Measurements from ENCODE around the gene MIR17HG. TPM values are rescaled to one million over a fixed set of nuclear protein-coding genes. Genes with fewer than 3 reads are reported as not detected.

Gene MIR17HG
- total and polyA plus RNA-seq, 7 donors: 0.24 to 5.2 (median 0.92) TPM

DNA sequence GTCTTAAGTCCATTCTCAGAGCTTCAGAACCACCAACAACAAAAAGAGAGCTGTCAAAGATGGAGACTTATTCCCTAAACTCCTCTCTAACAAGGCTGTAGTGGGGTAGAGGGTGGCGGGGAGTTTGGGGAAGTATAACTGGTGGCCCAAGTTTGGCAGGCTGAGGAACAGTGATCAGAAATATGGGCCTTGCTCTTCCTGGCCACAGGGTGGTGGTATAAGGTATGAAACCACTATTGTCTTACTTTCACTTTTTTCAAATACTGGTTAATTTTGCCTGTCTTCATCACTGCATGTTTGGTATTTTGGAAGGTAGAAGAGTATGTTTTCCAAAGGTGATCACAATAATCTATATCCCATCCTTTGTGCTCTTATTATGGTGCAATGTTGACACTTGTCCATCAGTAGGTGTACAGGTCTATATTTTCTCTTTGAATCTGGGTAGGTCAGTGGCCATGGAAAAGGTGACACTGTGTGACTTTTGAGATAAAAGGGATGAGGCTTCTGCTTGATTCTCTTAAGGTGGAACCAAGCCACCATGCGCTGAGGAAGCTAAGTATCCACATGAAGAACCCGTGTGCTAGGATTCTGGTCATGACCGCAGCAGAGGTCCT lies 27.7 kb downstream of the MIR17HG start:
- no peak for DNase-seq
- peak in 1 of 4 donors; percentile 26 for ATAC-seq
- intact Hi-C loops (cut with DNase I): no loop called here
- no peaks in the 10 kb centered on the region for H3K4me1 ChIP-seq
- H3K27me3 ChIP-seq (ENCODE audit: insufficient read depth in 3 of 3, low read length in 2 of 3): no peaks in the 10 kb centered on the region
- H3K4me3 ChIP-seq: no peak overlapping the region
- WGBS, 3 donors: 89 to 95% (median 92%) methylated on average over 4 of the region's 4 CpGs
- TF ChIP-seq, protein P1, sequence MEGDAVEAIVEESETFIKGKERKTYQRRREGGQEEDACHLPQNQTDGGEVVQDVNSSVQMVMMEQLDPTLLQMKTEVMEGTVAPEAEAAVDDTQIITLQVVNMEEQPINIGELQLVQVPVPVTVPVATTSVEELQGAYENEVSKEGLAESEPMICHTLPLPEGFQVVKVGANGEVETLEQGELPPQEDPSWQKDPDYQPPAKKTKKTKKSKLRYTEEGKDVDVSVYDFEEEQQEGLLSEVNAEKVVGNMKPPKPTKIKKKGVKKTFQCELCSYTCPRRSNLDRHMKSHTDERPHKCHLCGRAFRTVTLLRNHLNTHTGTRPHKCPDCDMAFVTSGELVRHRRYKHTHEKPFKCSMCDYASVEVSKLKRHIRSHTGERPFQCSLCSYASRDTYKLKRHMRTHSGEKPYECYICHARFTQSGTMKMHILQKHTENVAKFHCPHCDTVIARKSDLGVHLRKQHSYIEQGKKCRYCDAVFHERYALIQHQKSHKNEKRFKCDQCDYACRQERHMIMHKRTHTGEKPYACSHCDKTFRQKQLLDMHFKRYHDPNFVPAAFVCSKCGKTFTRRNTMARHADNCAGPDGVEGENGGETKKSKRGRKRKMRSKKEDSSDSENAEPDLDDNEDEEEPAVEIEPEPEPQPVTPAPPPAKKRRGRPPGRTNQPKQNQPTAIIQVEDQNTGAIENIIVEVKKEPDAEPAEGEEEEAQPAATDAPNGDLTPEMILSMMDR (IDR thresholded peaks at IDR 0.05): peak; percentile 19
- H3K36me3 ChIP-seq (ENCODE audit: insufficient read depth in 1 of 2, low read depth in 1 of 2): no peaks in the 10 kb centered on the region
- H3K9me3 ChIP-seq: no peaks in the 10 kb centered on the region
- no peak overlapping the region for H3K27ac ChIP-seq

DNA sequence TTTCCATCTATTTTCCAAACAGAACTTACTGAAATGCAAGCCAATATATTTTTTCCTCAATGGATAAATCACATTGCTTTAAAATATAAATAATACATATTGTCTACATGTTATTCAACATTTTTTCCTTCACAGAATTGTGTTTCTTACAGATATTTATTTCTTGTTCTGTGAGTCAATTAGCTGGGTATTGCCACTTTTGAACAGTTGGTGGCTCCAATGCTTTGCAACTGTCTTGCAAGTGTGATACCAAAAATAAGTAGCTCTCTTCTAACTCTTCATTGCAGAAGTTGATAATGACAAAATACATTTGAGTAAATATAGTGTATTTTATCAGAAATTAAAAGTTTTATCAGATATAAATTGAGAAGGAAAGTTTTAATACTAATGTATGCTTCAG lies 33.9 kb downstream of the MIR17HG start:
- Histone ChIP-seq H3K27ac (no peak overlapping the region), H3K4me3 (no peak overlapping the region), H3K4me1 (no peaks in the 10 kb centered on the region), H3K27me3 (ENCODE audit: insufficient read depth in 3 of 3, low read length in 2 of 3) (no peaks in the 10 kb centered on the region), H3K36me3 (ENCODE audit: insufficient read depth in 1 of 2, low read depth in 1 of 2) (no peaks in the 10 kb centered on the region), H3K9me3 (no peaks in the 10 kb centered on the region)
- ATAC-seq (no peak), DNase-seq (no peak)
- intact Hi-C loops (cut with DNase I): no loop called here
- TF ChIP-seq, protein P1 (IDR thresholded peaks at IDR 0.05): no peak

GRCh38 chr13:91383836-91384235 lies 36.3 kb downstream of the MIR17HG start:
- Histone ChIP-seq H3K9me3 (no peaks in the 10 kb centered on the region), H3K36me3 (ENCODE audit: insufficient read depth in 1 of 2, low read depth in 1 of 2) (no peaks in the 10 kb centered on the region), H3K4me1 (no peaks in the 10 kb centered on the region), H3K27me3 (ENCODE audit: insufficient read depth in 3 of 3, low read length in 2 of 3) (no peaks in the 10 kb centered on the region), H3K27ac (no peak overlapping the region), H3K4me3 (no peak overlapping the region)
- whole genome bisulfite sequencing, 3 donors: 75 to 79% (median 77%) methylated on average over 4 of the region's 4 CpGs
- intact Hi-C loops (cut with DNase I): no loop called here
- DNase-seq (no peak), ATAC-seq (no peak)
- TF ChIP-seq, protein P1 (IDR thresholded peaks at IDR 0.05): no peak

DNA sequence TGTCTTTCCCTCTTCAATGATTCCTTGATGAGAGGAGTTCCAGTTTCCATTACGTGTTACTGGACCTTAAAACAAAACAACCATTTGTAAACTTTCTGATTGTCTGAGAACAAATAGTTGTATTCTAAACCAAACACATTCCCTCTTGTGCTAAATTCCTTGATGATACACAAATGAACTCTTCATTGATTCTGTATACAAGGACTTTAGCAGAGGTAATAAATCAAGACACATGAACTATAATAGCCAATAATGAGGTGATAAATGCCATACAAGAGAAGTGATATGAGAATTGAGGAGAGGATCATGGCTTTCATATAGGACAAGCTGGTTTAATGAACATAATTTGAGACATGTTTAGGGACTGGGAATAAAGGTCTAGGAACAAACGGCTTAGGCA lies 37.4 kb downstream of the MIR17HG start:
- Histone ChIP-seq H3K9me3 (no peaks in the 10 kb centered on the region), H3K27me3 (ENCODE audit: insufficient read depth in 3 of 3, low read length in 2 of 3) (peaks cover 0 to 3% (median 0%) of the 10 kb centered on the region in 3 donors), H3K4me1 (no peaks in the 10 kb centered on the region), H3K27ac (no peak overlapping the region), H3K4me3 (no peak overlapping the region), H3K36me3 (ENCODE audit: insufficient read depth in 1 of 2, low read depth in 1 of 2) (no peaks in the 10 kb centered on the region)
- TF ChIP-seq, protein P1 (IDR thresholded peaks at IDR 0.05): no peak
- intact Hi-C loops (cut with DNase I): no loop called here
- DNase-seq: no peak
- WGBS, 3 donors: 67 to 75% (median 73%) methylated on average over 2 of the region's 2 CpGs
- no peak for ATAC-seq

DNA sequence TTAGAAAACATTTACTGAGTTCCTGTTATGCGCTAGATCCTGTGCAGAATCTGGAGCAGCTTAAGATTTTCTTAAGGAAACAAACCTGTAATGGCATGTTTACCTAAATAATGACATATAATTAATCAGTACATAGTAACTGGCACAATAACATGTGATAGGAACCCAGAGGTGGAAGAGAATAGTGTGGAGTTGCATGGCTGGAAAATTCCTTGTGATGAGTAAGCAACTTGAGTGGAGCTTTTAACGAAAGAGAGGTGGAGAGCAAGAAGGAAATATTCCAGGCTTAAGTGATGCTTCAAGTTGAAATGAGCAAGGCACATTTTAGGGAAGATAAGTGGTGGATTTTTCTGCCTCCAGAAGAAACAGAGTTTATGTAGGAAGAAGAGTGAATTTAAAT lies 41.7 kb downstream of the MIR17HG start:
- 82 to 87% (median 83%) methylated on average over 2 of the region's 2 CpGs for WGBS, 3 donors
- TF ChIP-seq, protein P1 (IDR thresholded peaks at IDR 0.05): no peak
- no peak overlapping the region for H3K4me3 ChIP-seq

More for the DNA sequence above, 41.7 kb downstream of the MIR17HG start:
- H3K4me1 ChIP-seq: no peaks in the 10 kb centered on the region
- peaks cover 0 to 3% (median 3%) of the 10 kb centered on the region in 3 donors for H3K27me3 ChIP-seq (ENCODE audit: insufficient read depth in 3 of 3, low read length in 2 of 3)
- H3K36me3 ChIP-seq (ENCODE audit: insufficient read depth in 1 of 2, low read depth in 1 of 2): no peaks in the 10 kb centered on the region
- ATAC-seq (no peak), DNase-seq (no peak)
- intact Hi-C loops (cut with DNase I): no loop called here
- no peaks in the 10 kb centered on the region for H3K9me3 ChIP-seq
- no peak overlapping the region for H3K27ac ChIP-seq

Data from psoas muscle (tissue), 8 donors.